Panc1 (cell line): ENCODE results near the gene P2RY13. TPM values are rescaled to one million over a fixed set of nuclear protein-coding genes. Genes with fewer than 3 reads are reported as not detected.

ENCODE experiments used
- ATAC-seq: fragments of 200-7000 bp; cut with Tn5 transposase; 2 replicates; pipeline ENCODE4 v1.9.1; 2020; ENCODE audit warnings: mild to moderate bottlenecking, moderate library complexity
- BruUV-seq: library from RNA; stranded (reverse); fragments of 400-500 nt; replicated peaks from 2 replicates; lab custom pipeline; 2021; lab: Mats Ljungman, UMichigan
- CTCF ChIA-PET: fragments of 300-600 bp; sonication (Branson Sonifier 250); formaldehyde crosslinking; loops from one replicate; lab custom pipeline; 2022; ENCODE audit warnings: antibody characterized with exemption; lab: Charles Lee
- POLR2A ChIA-PET: fragments of 300-600 bp; sonication (Branson Sonifier 250); formaldehyde crosslinking; loops from one replicate; lab custom pipeline; 2022; ENCODE audit warnings: antibody characterized with exemption; lab: Charles Lee
- DNase-seq: peaks from one replicate; pipeline ENCODE4 v3.0.0-alpha.2; 2010; ENCODE audit warnings: low read depth, low spot score
- H3K27ac ChIP-seq: 2 replicates; pipeline ENCODE4 v1.5.1; 2011; ENCODE audit warnings: mild to moderate bottlenecking, low read length, inconsistent platforms
- H3K27me3 ChIP-seq: fragments of 200-500 bp; sonication (Bioruptor generic); 2 replicates; pipeline ENCODE4 v1.6.0; 2014; ENCODE audit warnings: low read length, inconsistent platforms; ENCODE audit not compliant: control insufficient read depth, insufficient read depth
- H3K36me3 ChIP-seq: fragments of 200-500 bp; sonication (Bioruptor generic); 2 replicates; pipeline ENCODE4 v1.5.1; 2014; ENCODE audit warnings: inconsistent platforms, mild to moderate bottlenecking, low read length, moderate library complexity; ENCODE audit not compliant: control insufficient read depth, insufficient read depth
- H3K4me1 ChIP-seq: 2 replicates; pipeline ENCODE4 v1.5.1; 2011; ENCODE audit warnings: inconsistent platforms, mild to moderate bottlenecking, low read length, moderate library complexity; ENCODE audit not compliant: control insufficient read depth, insufficient read depth
- H3K4me3 ChIP-seq, 2 experiments: 2 replicates each; pipeline ENCODE4 v1.5.1; 2011 to 2012; ENCODE audit warnings: low read depth in 2 of 2, low read length in 2 of 2, mild to moderate bottlenecking in 2 of 2, inconsistent platforms in 1 of 2, moderate library complexity in 1 of 2
- H3K9me3 ChIP-seq: fragments of 200-500 bp; sonication (Bioruptor generic); 2 replicates; pipeline ENCODE4 v1.5.1; 2014; ENCODE audit warnings: low read depth, mild to moderate bottlenecking, inconsistent platforms, low read length, moderate library complexity; ENCODE audit not compliant: control insufficient read depth, insufficient read depth
- POLR2AphosphoS5 ChIP-seq: IDR thresholded peaks from 2 replicates; pipeline ENCODE4 v1.6.1; 2012; ENCODE audit warnings: mild to moderate bottlenecking, low read depth, low read length, moderate library complexity
- REST ChIP-seq, 2 experiments: IDR thresholded peaks; 2 replicates each; pipeline ENCODE4 v1.6.1; 2011 to 2012; ENCODE audit warnings: low read depth in 2 of 2, control low read depth in 1 of 2, low read length in 1 of 2, mild to moderate bottlenecking in 1 of 2, moderate library complexity in 1 of 2; ENCODE audit not compliant: insufficient read depth in 1 of 2
- SIN3A ChIP-seq: IDR thresholded peaks from 2 replicates; pipeline ENCODE4 v1.6.1; 2012; ENCODE audit warnings: low read depth, mild to moderate bottlenecking, low read length, moderate library complexity, borderline replicate concordance; ENCODE audit not compliant: insufficient read depth
- TCF7L2 ChIP-seq: IDR thresholded peaks from 2 replicates; pipeline ENCODE4 v1.6.1; 2011; ENCODE audit warnings: mild to moderate bottlenecking, low read depth, low read length, inconsistent platforms
- in situ Hi-C: cut with HindIII; loops from 2 replicates; pipeline ENCODE4 v1.10.0; 2016; ENCODE audit warnings: low sequenced_read_pairs, low pct_unique_long_range_greater_than_20kb
- intact Hi-C: fragments of 100-400 bp; cut with micrococcal nuclease; formaldehyde crosslinking; loops from one replicate; pipeline ENCODE4 v1.10.0; 2022; ENCODE audit not compliant: unreplicated experiment
- total RNA-seq: library from RNA; stranded (reverse); gene quantifications from one replicate; pipeline ENCODE4 v1.2.1, GENCODE V29; 2021; ENCODE audit not compliant: unreplicated experiment
- TF ChIP-seq, protein P1 (sequence below): fragments of 450-650 bp; IDR thresholded peaks from 2 replicates; pipeline ENCODE4 v1.5.1; 2017; ENCODE audit warnings: mild to moderate bottlenecking

Gene P2RY13
- total RNA-seq, 1 experiment from 2014 or later = not detected

DNA sequence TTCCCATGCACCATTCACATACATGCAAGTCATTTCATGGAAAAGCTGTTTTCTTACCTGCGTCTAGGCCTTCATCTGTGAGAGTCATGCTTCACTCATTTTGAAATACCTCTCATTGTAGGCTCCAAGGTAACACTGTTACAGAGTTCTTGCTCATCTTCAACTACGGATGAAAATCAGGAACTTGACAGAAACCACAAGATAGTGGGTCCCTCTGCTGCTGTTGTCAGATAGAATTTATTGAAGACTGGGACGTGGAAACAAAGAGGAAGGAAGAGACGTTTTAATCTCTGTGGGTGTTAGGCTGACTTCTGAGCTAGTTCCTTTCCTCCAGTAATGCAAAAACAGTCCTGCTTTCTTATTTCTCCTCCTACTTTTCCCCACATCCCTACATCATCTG lies 51.1 kb downstream of the P2RY13 start, which contains the start of gene P2RY14:
Gene P2RY14, minus strand, starts transcription at position 313 of the 400 bp plus-strand sequence. CDS start 64,226 bp downstream, outside the sequence.
- Histone ChIP-seq H3K27ac (no peak within 1 kb of the TSS), H3K4me3 (no peak within 1 kb of the TSS), H3K4me1 (no peaks in the 10 kb centered on the region), H3K36me3 (no peaks in the 10 kb centered on the region), H3K9me3 (no peaks in the 10 kb centered on the region), H3K27me3 (no peaks in the 10 kb centered on the region; the same call in 1 of the 2 replicates)
- DNase-seq = no peak
- no peak for ATAC-seq
- POLR2A ChIA-PET = interaction anchor here (0.6 kb wide), 1 partner anchor 54 kb away, joined by 7 read pairs; no protein-coding TSS in a partner anchor
- CTCF ChIA-PET = no interaction called here
- no peak for TF ChIP-seq POLR2AphosphoS5
- intact Hi-C loops = no loop called here
- in situ Hi-C loops = no loop called here
- no TSS peak for BruUV-seq

DNA sequence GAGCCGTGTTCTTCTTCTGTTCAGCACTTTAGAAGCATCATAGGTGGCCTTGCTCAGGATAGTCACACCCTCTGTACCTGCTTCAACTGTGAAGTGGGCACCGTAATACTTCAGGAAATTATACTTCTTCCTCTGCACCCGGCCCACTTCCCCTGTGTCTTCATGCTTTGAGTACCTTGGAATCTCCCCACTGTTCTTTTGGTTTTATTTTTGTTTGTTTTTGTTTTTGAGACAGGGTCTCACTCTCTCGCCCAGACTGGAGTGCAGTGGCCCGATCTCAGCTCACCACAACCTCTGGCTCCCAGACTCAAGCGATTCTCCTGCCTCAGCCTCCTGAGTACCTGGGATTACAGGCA lies 52.7 kb downstream of the P2RY13 start:
- ChIA-PET CTCF (interaction anchor here (0.7 kb wide), 1 partner anchor 16 kb away, joined by 4 read pairs; no protein-coding TSS in a partner anchor), POLR2A (no interaction called here)
- Histone ChIP-seq H3K4me1 (no peaks in the 10 kb centered on the region), H3K27me3 (no peaks in the 10 kb centered on the region; the same call in 1 of the 2 replicates), H3K27ac (no peak overlapping the region), H3K9me3 (no peaks in the 10 kb centered on the region), H3K4me3 (no peak overlapping the region), H3K36me3 (no peaks in the 10 kb centered on the region)
- intact Hi-C loops = no loop called here
- in situ Hi-C loops = no loop called here
- no TSS peak for BruUV-seq
- ATAC-seq (no peak), DNase-seq (no peak)
- TF ChIP-seq REST (IDR thresholded peaks at IDR 0.05; ENCODE audit: insufficient read depth in 1 of 2, low read depth in 2 of 2, low read length in 1 of 2) (no peak), POLR2AphosphoS5 (no peak), TCF7L2 (no peak), SIN3A (no peak)
- TF ChIP-seq, protein P1, sequence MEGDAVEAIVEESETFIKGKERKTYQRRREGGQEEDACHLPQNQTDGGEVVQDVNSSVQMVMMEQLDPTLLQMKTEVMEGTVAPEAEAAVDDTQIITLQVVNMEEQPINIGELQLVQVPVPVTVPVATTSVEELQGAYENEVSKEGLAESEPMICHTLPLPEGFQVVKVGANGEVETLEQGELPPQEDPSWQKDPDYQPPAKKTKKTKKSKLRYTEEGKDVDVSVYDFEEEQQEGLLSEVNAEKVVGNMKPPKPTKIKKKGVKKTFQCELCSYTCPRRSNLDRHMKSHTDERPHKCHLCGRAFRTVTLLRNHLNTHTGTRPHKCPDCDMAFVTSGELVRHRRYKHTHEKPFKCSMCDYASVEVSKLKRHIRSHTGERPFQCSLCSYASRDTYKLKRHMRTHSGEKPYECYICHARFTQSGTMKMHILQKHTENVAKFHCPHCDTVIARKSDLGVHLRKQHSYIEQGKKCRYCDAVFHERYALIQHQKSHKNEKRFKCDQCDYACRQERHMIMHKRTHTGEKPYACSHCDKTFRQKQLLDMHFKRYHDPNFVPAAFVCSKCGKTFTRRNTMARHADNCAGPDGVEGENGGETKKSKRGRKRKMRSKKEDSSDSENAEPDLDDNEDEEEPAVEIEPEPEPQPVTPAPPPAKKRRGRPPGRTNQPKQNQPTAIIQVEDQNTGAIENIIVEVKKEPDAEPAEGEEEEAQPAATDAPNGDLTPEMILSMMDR = no peak

Other genes with a start within 250 kb of the P2RY13 start
- 2.8 TPM for gene MED12L, start 243.9 kb downstream of the P2RY13 start, total RNA-seq
- not detected for gene GPR171, start 126.3 kb downstream of the P2RY13 start, total RNA-seq
- gene P2RY14, start 51.0 kb downstream of the P2RY13 start, total RNA-seq = not detected
- gene GPR87, start 12.7 kb downstream of the P2RY13 start, total RNA-seq = not detected
- gene P2RY12, start 55.2 kb upstream of the P2RY13 start, total RNA-seq = not detected
- 0.10 TPM for gene IGSF10, start 131.5 kb upstream of the P2RY13 start, total RNA-seq